OCI-LY3 (cell line): ENCODE measurements around the gene ERC2.

Experiments
- H2AFZ ChIP-seq: fragments of 200-600, 300-600 bp; shearing (Covaris generic); 2 replicates; pipeline ENCODE4 v1.6.0; 2014; ENCODE audit warnings: antibody characterized with exemption, low read depth, low read length
- H3K27ac ChIP-seq: fragments of 200-600, 300-600 bp; sonication (generic); 2 replicates; pipeline ENCODE4 v1.5.1; 2014; ENCODE audit warnings: mild to moderate bottlenecking, low read length, moderate library complexity, mixed read lengths
- H3K27me3 ChIP-seq: fragments of 200-600, 300-600 bp; sonication (generic); 2 replicates; pipeline ENCODE4 v1.6.1; 2014; ENCODE audit warnings: low read depth, low read length, mixed read lengths
- H3K36me3 ChIP-seq: fragments of 200-600, 300-600 bp; sonication (generic); replicated peaks from 2 replicates; pipeline ENCODE3; 2014; ENCODE audit warnings: low read depth, low read length, mixed read lengths
- H3K4me1 ChIP-seq: fragments of 300-600, 200-600 bp; sonication (generic); 2 replicates; pipeline ENCODE4 v1.6.1; 2014; ENCODE audit warnings: low read length, mixed read lengths
- H3K4me2 ChIP-seq: fragments of 200-600, 300-600 bp; sonication (generic); 2 replicates; pipeline ENCODE4 v1.6.1; 2014; ENCODE audit warnings: low read length, mixed read lengths
- H3K4me3 ChIP-seq: fragments of 300-600, 200-600 bp; sonication (generic); 2 replicates; pipeline ENCODE4 v1.5.1; 2014; ENCODE audit warnings: antibody characterized with exemption, mild to moderate bottlenecking, low read length, moderate library complexity
- H3K79me2 ChIP-seq: fragments of 300-600, 200-600 bp; shearing (Covaris generic); 2 replicates; pipeline ENCODE4 v1.6.1; 2014; ENCODE audit warnings: mild to moderate bottlenecking, low read length, mixed read lengths
- H3K9ac ChIP-seq: fragments of 300-600, 200-600 bp; shearing (Covaris generic); 2 replicates; pipeline ENCODE4 v1.6.0; 2014; ENCODE audit warnings: mild to moderate bottlenecking, low read length, moderate library complexity
- H3K9me3 ChIP-seq: fragments of 200-600, 300-600 bp; shearing (Covaris generic); 2 replicates; pipeline ENCODE4 v1.6.1; 2014; ENCODE audit warnings: low read length, mixed read lengths; ENCODE audit not compliant: insufficient read depth
- H4K20me1 ChIP-seq: fragments of 200-600, 300-600 bp; sonication (generic); 2 replicates; pipeline ENCODE4 v1.6.1; 2016; ENCODE audit warnings: low read length, mixed read lengths; ENCODE audit not compliant: insufficient read depth
- CTCF ChIP-seq: fragments of 200-600, 300-600 bp; sonication (generic); IDR thresholded peaks from 2 replicates; pipeline ENCODE4 v1.5.1; 2014; ENCODE audit warnings: antibody characterized with exemption, low read length, low read depth
- EZH2phosphoT487 ChIP-seq: fragments of 200-600 bp; shearing (Covaris generic); IDR thresholded peaks from 2 replicates; pipeline ENCODE4 v1.6.1; 2018; ENCODE audit warnings: antibody characterized with exemption, mixed run types, low read depth

The ERC2 gene

GRCh38 chr3:56458496-56459103 is 9.7 kb downstream of the ERC2 start:
- no peak overlapping the region for H2AFZ ChIP-seq
- H4K20me1 ChIP-seq: no peaks in the 10 kb centered on the region
- no peaks in the 10 kb centered on the region for H3K9me3 ChIP-seq
- peaks cover 18% of the 10 kb centered on the region for H3K4me1 ChIP-seq
- H3K36me3 ChIP-seq: no peaks in the 10 kb centered on the region
- TF ChIP-seq CTCF (no peak), EZH2phosphoT487 (no peak)
- H3K9ac ChIP-seq: no peak overlapping the region
- no peak overlapping the region for H3K4me2 ChIP-seq
- no peak overlapping the region for H3K4me3 ChIP-seq
- H3K79me2 ChIP-seq: no peaks in the 10 kb centered on the region
- H3K27ac ChIP-seq: no peak overlapping the region
- H3K27me3 ChIP-seq: peaks cover 73% of the 10 kb centered on the region

- peaks cover 18% of the 10 kb centered on the region for H3K4me1 ChIP-seq
- H3K27ac ChIP-seq: no peak overlapping the region
- no peak overlapping the region for H3K9ac ChIP-seq
- no peak overlapping the region for H3K4me3 ChIP-seq
- no peaks in the 10 kb centered on the region for H4K20me1 ChIP-seq
- peaks cover 79% of the 10 kb centered on the region for H3K27me3 ChIP-seq
- TF ChIP-seq CTCF (no peak), EZH2phosphoT487 (no peak)
- no peaks in the 10 kb centered on the region for H3K36me3 ChIP-seq
- H2AFZ ChIP-seq: no peak overlapping the region
- no peaks in the 10 kb centered on the region for H3K9me3 ChIP-seq
- H3K79me2 ChIP-seq: no peaks in the 10 kb centered on the region
- no peak overlapping the region for H3K4me2 ChIP-seq
Measured at GRCh38 chr3:56456117-56456516, 12.2 kb downstream of the ERC2 start.

GRCh38 chr3:56453011-56453410 is 15.3 kb downstream of the ERC2 start:
- Histone ChIP-seq H3K27me3 (peaks cover 63% of the 10 kb centered on the region), H4K20me1 (no peaks in the 10 kb centered on the region), H2AFZ (no peak overlapping the region), H3K36me3 (no peaks in the 10 kb centered on the region), H3K27ac (no peak overlapping the region), H3K4me3 (no peak overlapping the region), H3K79me2 (no peaks in the 10 kb centered on the region), H3K9me3 (no peaks in the 10 kb centered on the region), H3K9ac (no peak overlapping the region), H3K4me1 (peaks cover 18% of the 10 kb centered on the region), H3K4me2 (no peak overlapping the region)
- TF ChIP-seq CTCF (no peak), EZH2phosphoT487 (no peak)

- peaks cover 18% of the 10 kb centered on the region for H3K4me1 ChIP-seq
- TF ChIP-seq CTCF: no peak
- TF ChIP-seq EZH2phosphoT487: no peak
- no peaks in the 10 kb centered on the region for H3K36me3 ChIP-seq
- no peak overlapping the region for H3K9ac ChIP-seq
- no peaks in the 10 kb centered on the region for H3K9me3 ChIP-seq
- peaks cover 54% of the 10 kb centered on the region for H3K27me3 ChIP-seq
- H3K27ac ChIP-seq: no peak overlapping the region
- H3K4me2 ChIP-seq: no peak overlapping the region
- H4K20me1 ChIP-seq: no peaks in the 10 kb centered on the region
- H2AFZ ChIP-seq: no peak overlapping the region
- no peaks in the 10 kb centered on the region for H3K79me2 ChIP-seq
- no peak overlapping the region for H3K4me3 ChIP-seq
Measured at GRCh38 chr3:56452085-56452484, 16.2 kb downstream of the ERC2 start.
